ENCODE measurements around the gene PKMYT1.

PKMYT1 gene

DNA sequence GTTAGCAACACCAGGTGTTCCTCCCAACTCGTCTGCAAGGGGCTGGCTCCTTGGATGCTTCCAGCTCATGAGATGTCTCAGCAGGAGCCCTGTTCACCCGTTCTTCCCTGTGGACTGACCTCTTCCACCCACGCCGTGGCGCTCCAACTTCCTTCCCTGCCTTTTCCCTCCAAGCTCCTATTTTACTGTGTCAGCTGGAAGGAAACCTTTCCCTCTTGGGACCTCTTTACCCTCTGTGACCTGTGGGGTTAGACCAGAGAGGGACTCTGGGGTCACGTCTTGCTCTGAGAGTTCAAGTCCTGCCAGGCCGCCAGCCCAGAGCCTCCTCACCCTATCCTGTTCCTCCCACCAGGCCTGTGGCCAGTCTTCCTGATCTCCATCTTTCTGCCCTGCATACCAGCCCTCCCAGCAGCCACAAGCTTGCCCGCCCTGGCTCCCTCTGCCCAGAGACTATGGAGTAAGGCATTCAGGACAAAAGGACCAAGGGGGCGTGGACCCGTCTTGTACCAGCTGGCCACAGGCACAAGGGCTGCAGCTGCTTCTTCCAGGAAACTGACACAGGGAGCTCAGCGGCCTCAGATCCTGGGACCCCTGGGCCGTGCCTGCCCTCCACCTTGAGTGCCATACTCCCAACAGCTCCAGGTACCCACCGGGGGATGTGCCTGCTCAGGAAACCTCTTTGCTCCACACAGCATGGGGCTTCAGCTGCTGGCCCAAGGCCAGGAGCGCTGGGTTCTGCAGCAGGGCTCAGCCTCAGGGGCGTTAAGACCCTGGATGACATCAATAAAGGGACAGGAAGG, 8.1 kb downstream of the PKMYT1 start:
- DNase-seq: no peak

DNA sequence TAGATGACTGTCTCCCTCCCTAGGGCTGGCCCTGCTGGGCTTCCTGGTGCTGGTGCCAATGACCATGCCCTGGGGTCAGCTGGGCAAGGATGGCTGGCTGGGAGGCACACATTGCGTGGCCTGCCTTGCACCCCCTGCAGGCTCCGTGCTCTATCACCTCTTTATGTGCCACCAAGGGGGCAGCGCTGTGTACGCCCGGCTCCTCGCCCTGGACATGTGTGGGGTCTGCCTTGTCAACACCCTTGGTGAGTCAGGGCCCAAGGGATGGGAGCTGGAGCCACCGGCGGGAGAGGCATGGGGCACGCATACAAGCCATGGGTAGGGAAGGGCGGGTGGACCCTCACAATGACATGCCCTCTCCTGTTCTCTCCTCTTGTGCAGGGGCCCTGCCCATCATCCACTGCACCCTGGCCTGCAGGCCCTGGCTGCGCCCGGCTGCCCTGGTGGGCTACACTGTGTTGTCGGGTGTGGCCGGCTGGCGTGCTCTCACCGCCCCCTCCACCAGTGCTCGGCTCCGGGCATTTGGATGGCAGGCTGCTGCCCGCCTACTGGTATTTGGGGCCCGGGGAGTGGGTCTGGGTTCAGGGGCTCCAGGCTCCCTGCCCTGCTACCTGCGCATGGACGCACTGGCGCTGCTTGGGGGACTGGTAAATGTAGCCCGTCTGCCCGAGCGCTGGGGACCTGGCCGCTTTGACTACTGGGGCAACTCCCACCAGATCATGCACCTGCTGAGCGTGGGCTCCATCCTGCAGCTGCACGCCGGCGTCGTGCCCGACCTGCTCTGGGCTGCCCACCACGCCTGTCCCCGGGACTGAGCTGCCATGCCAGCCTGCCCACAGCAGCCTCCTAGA, 8.9 kb downstream of the PKMYT1 start:
- DNase-seq: no peak

GRCh38 chr16:2970563-2970962, 9.7 kb downstream of the PKMYT1 start:
- no peak for DNase-seq

DNA sequence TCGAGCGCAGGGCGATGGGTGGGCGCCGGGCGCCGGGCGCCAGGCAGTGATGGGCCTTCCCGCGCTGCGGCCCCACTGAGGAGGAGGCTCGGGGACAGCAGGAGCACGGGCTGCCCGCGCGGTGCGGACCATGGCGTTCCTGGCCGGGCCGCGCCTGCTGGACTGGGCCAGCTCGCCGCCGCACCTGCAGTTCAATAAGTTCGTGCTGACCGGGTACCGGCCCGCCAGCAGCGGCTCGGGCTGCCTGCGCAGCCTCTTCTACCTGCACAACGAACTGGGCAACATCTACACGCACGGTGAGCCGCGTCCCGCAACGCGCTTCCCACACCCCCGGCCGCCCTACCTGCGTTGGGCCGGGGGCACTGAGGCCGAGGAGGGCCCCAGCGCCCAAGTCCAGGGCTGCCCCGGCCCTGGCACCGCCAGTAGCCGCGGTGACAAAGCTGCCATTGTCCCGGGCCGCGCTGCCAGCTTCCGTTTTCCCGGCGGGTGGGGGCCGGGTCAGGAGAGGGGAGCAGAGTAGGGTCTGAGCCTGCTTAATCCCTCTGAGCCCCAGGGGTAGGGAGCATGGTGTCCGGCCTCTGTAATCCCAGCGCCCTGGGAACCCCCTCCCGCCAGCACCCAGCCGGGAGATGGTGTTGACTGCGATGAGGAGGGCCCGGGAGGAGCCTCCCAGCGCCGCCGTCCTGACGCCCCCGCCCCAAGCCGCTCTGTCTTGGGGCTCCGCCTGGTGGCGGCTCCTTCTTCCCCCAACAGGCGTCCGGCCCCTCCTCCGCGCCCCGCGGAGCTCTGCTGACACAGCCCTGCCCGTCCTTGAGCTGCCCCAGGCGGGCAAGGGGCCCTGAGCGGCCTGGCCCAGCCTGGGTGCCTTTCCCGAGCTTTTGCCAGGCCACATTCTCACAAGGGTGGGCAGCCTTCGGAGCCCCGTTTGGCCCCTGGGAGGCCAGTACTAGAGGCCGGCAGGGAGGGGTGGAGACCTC, 10.4 kb downstream of the PKMYT1 start:
- DNase-seq: no peak

- peak; percentile 85 for DNase-seq
Measured at GRCh38 chr16:2968738-2969544, 11.3 kb downstream of the PKMYT1 start, which contains the start of gene PAQR4. TSS of gene PAQR4 (plus strand) at chr16:2969348. CDS start at chr16:2969675, 327 bp downstream.

GRCh38 chr16:2968368-2968737, 11.9 kb downstream of the PKMYT1 start:
- DNase-seq: no peak

DNA sequence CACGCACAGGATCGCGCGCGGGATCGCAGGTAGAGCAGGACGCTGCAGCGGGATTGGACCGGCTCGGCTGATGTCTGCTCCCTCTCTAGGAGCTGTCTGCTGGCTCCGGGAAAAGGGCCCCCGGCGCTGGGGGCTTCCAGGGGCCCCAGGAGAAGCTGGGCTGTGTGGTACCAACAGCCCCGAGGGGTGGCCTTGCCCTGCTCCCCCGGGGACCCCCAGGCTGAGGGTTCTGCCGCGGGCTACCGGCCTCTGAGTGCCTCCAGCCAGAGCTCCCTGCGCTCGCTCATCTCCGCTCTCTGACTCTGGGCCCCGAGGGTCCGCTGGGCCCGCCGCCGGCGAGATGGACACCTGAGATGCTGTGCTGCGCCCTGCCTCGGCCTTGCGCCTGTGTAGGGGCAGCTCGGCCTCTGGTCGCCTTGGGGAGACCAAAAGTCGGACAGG, 12.5 kb downstream of the PKMYT1 start:
- DNase-seq: no peak

GRCh38 chr16:2967211-2967631, 13.0 kb downstream of the PKMYT1 start:
- no peak for DNase-seq

DNA sequence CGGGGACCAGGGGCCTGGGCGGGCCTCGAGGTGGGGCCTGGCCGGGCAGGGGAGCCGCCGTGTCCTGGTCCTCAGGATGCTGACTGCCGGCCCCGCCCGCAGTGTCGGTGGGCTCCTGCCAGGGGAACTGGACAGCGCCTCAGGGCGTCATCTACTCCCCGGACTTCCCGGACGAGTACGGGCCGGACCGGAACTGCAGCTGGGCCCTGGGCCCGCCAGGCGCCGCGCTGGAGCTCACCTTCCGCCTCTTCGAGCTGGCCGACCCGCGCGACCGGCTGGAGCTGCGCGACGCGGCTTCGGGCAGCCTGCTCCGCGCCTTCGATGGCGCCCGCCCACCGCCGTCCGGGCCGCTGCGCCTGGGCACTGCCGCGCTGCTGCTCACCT, 13.4 kb downstream of the PKMYT1 start:
- DNase-seq: no peak

DNA sequence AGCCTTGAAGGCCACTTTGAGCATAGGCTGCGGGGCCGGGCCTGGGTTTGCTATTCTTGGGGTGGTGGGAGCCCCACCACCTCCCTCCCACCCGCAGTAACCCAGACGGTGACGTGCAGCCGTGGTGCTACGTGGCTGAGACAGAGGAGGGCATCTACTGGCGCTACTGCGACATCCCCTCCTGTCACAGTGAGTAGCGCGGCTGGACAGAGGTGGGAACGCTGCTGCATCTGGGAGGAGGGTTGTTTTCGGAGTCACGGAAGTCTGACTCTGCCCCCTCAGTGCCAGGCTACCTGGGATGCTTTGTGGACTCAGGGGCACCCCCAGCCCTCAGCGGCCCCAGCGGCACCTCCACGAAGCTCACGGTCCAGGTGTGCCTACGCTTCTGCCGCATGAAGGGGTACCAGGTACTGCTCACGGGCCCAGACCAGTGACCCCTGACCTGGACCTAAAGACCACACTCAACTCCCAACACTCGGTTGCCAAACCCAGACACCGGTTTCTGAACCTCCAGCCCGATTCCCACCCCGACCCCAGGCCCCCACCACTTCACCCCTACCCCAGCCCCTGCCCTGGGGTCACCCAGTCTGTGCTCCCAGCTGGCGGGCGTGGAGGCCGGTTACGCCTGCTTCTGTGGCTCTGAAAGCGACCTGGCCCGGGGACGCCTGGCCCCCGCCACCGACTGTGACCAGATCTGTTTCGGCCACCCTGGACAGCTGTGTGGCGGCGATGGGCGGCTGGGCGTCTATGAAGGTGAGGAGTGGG, 14.0 kb downstream of the PKMYT1 start:
- no peak for DNase-seq

DNA sequence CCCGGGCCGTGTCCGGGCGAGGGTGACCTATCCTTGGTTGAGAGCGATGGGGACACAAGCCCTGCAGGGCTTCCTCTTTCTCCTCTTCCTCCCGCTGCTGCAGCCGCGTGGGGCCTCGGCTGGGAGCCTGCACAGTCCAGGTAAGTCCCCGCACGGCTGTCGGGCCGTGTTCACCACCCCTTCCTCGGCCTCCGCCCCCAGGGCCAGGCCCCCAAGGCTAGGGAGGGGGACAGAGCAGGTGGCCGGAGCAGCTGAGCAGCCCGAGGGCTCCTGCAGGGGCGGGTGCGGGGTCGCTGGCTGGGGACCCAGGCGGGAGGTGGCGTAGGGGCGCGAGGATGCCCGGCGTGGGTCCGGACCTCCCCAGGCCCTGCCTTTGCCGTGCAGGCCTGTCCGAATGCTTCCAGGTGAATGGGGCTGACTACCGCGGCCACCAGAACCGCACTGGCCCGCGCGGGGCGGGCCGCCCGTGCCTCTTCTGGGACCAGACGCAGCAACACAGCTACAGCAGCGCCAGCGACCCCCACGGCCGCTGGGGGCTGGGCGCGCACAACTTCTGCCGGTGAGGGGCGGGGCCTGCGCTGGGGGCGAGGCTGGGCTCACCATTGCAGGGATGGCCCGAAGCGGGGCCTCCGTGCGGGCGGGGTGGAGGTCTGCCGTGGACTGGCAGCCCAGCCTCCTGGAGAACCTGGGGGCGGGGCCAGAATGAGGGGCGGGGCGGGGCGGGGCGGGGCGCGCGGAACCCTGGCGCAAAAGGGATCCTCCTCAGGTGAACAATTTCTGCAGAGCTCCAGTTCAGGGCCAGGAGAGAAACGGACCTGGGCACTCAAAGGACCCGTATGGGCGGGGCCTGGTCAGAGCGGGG, 15.5 kb downstream of the PKMYT1 start:
- DNase-seq: peak; percentile 8

- no peak for DNase-seq
Measured at GRCh38 chr16:2963723-2964474, 16.3 kb downstream of the PKMYT1 start, which contains the start of gene KREMEN2. TSS of gene KREMEN2 (plus strand) at chr16:2964275. CDS start at chr16:2964521, 246 bp downstream.

DNA sequence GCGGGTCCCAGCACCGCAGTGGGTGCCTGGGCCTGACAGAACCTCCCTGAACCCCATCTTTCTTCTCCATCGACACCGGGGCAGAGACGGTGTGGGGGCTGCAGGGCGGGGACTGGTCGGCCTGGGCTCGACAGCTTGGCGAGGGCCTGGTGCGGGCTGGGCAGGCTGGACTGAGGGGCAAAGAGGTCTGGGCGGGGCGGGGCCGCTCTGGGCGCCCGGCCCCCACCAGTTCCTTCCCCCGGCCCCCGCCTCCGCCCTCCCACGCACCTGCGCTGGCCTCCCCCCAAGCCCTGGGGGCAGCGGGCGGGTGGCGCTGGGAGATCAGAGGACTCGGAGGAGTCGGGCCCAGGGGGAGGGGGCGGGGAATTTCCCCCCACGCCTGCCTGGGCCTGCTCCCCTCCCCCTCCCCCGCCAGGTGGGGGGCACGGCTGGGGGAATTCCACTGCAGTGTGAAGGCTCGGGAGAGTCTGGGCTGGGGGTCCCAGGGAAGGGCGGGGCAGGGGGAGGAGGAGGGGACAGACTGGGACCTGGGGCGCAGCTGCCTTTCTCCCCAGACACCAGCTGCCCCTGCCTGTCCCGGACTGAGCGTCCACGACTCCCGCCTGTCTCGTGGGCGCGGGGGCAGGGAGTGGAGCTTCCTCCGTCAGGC, 17.0 kb downstream of the PKMYT1 start:
- DNase-seq: no peak

DNA sequence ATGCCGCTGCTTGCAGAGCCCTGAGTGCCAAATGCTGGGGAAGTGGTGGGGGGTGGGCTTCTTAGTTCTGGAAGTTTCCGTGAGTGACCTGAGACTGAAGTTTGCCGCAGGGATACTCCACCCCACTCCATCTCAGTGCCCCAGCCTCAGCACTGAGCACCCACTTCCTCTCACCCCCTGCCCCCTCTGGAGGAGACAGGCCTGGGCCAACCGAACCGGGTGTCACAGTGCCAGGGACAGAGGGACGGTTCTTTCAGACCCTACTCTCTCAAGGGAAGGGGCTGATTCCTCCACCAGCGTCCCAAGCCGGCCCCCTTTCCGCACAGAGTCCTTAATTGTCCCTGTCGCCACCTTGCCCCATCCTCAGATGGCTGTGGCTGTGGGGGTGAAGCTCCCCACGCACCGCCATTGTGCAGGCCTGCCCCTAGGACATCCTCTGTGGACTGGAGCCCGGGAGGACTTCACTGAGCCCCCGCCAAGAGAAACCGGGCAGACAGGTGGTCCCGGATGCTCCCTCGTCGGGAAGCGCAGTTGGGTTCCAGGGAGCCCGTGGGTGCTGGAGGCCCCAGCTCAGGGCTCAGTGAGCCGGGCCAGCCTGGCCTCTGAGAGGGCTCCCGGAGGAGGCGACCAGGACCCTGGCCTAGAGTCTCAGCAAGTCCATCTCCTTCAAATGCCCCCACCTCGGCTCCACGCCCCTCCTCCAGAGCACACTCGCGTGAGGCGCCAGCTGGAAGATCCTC, 17.7 kb downstream of the PKMYT1 start:
- DNase-seq: no peak

GRCh38 chr16:2960183-2961010, 19.8 kb downstream of the PKMYT1 start:
- DNase-seq: no peak

GRCh38 chr16:2959206-2959605, 21.0 kb downstream of the PKMYT1 start:
- DNase-seq: no peak

- no peak for DNase-seq
Measured at GRCh38 chr16:2956579-2956956, 23.7 kb downstream of the PKMYT1 start.

Measured in kidney glomerular epithelial cell (primary cell).